ENCODE results near the gene RDH8.
"Not testable (repeated sequence)": the region's sequence is repeated elsewhere in the genome, so short reads cannot be mapped to it uniquely, and the experiment has no call there.

The RDH8 gene

DNA sequence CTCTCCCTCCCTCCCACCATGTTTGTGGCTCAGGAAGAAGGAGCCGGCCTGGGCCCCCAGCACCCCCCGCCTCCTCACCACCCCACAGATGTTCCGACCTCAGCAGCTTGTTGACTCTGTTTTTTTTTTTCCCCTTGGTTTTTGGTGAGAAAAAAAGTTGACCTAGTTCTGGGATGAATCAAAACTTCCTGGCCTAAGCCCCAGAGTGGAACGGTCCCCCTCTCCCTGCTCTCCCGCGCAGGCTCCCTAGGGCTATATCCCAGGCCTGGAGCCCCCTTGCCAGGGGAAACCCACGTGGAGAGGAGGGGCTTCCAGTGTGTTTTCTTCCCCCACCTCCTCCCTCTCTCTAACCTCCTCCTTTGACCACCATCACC is 7.0 kb upstream of the RDH8 start:
- DNase-seq: peak; percentile 12

DNA sequence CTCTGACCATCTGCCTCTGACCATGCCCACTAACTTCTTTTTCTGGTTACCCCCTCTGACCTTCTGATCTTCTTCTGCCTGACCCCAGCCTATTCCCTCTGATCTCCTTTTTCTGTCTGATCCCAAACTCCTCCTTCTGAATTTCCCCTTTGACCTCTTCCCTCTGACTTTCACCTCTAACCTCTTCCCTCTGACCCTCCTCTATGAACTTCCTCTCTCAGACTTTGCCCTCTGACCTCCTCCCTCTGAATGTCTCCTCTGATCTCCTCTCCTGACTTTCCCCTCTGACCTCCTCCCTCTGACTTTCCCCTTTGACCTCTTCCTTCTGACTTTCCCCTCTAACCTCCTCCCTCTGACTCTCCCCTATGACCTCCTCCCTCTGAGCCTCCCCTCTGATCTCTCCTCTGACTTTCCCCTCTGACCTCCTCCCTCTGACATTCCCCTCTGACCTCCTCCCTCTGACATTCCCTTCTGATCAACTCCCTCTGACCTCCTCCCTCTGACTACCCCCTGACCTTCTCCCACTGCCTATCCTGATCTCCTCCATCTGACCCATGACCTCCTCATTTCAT is 6.4 kb upstream of the RDH8 start:
- DNase-seq: no peak

DNA sequence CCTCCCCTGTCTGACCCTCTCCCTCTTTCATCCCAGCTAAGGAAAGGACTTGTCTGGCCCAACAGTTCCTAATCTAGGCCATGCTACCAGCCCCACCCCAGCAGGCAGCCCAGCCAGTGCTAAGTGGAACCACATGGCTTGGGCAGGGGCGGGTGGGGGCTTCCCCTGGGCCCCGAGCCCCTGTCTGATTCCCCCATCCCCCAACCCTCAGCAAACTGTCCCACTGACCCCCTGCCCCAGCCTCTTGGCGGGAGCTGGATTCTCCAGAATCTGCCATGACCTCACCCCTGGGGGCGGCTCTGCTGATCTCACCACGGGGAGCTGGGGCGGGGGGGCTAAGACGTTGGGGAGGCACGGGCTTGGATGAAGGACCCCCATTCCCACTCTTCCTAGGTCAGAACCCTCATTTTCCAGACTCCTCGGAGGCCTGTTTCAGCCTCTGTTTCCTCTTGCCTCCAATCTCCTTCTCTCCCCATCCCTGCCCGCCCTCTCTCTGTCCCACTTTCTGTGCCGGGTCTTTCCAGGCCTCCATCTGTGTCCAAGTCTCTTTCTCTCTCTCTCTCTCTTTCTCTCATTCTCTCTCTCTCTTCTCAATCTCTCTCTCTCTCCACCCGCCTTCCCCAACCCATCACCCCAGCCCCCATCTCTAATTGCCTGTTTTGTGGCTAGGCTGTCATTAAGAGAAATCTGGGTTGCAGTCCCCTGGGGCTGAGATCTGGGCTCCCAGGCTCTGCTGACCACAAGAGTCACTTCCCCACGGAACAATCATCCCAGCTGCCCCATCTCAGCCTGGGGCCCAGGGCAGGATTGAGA is 5.7 kb upstream of the RDH8 start:
- DNase-seq: no peak

DNA sequence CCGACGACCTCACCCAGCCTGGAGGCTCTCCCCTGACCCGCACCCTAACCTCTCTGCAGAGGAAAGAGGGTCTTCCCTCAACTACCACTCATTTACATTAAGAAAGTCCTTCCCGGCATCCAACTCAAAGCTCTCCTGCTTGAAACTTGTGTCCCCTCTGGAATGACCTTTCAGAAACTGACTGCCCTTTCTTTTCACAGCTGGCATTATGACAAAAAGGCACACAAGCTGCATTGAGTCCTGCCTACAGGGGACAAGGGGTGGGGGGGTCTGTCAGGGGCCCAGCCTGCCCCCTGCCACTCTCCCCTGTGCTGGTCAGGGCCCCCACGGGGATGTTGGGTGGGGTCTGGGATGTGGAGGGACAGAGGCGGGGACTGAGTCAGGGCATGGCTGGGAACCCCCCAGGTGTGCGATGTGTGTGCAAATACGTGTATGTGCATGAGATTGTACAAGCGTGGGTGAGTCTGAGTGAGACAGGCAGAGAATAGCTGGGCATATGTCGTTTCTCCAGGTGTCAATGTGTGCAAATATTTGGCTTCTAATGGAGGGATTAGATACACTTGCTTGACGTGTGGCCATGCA is 5.0 kb upstream of the RDH8 start:
- DNase-seq: no peak

DNA sequence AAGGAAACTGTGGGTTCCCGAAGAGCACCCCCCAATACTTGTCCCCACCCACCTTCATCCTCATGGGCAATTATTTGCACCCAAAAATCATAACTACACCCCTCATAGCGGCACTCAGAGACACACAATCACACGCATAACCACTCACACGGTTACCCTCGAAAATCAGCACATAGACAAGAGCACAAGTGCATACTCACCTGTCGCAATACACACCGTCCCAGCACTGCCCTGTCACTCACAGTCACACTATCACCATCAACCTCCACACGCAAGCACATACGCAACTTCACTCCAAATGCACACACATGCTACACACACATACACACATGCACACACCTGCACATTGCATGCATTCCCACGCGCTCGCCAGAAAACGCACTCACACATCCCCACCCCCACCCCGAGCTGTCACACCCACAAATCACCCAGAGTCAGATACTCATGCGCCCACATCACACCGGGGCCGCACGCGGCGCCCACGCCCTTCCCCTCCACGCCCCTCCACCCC is 3.5 kb upstream of the RDH8 start:
- DNase-seq: peak; percentile 10

DNA sequence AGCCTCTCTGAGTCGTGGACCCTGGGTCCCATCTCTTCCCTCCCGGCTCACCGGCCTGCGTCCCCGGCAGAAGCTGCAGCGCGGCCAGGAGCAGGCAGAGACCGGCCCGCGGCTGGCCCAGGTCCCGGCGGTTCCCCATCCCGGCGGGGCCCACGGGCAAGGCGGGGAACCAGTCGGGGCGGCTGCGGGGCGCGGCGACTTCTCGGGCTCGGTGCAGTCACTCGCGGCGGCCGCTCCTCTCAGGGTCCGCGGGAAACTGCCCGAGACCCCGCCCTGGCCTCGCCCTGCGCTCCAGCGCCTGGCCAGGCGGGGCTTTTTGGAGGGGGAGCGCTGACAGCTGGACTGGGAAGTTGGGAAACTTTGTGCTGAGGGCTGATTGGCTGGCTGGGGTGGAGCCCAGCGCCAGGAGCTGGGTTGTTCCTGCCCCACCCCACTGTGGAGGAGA is 3.0 kb upstream of the RDH8 start, which contains the start of gene COL5A3:
Gene COL5A3 (minus strand): TSS at position 258 of the 445 bp plus-strand sequence. CDS start 119 bp downstream, at position 139.
- DNase-seq: no peak

DNA sequence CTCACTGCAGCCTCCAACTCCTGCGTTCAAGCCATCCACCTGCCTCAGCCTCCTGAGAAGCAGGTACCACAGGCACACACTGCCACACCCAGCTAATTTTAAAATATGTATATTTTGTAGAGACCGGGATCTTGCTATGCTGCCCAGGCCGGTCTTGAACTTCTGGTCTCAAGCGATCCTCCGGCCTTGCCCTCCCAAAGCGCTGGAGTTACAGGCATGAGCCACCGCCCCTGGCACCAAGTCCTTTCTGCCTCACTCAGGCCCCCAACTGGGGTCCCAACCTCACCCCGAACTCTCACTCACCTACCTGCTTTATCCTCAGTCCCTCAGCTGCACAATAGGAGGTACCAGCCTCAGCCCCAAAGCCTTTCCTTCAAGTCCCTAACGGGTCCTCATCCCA is 2.3 kb upstream of the RDH8 start:
- no peak for DNase-seq

DNA sequence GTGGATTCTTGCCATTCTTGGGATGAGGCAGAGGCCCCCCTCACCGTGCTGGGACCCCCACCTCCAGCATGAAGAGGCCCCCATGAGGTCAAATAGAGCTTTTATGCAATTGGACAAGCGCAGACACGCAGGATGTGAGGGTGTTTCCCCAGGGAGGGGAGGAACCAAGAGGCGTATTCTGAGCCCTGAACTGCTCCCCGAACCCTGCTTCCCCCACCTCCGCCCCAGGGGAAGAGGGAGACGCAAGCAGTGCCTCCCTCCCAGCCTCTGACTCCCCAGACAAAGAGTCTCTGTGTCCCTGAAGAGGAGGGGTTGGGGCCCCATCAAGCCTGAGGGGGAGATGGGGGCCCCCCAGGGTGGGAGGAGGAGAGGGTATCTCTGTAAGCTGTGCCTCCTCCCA is 1.3 kb upstream of the RDH8 start:
- DNase-seq: no peak

DNA sequence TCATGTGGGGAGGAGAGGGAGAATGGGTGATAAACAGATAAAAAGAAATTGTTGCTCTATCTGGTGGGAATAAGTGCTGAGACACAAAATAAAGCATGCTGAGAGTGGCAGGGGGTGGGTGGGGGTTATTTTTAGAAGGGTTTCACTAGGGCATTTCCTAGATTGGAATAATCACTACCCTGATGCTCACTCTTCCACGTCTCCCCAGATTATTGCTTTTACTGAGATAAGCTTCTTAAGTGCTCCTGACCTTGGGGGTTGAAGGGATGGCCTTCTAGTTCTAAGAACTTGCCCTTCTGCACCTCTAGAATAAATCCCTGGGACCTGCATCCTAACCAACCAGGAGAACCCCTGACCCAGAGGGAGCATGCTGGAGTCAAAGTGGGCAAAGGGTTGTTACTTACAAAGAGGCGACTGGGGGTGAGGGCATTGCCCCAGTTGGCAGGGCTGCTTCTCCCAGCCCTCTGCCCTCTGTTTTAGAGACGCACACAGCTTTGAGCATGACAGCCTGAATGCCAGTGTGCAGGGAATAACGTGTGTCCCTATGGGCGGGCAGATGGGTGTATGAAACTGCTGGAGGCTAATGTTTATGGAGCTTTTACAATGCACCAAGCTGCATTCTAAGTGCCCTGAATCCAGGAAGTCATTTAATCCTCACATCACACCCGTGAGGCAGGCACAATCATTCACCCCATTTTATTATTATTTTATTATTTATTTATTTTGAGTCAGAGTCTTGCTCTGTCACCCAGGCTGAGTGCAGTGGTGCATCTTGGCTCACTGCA is 743 bp downstream of the RDH8 start:
- no peak for DNase-seq

DNA sequence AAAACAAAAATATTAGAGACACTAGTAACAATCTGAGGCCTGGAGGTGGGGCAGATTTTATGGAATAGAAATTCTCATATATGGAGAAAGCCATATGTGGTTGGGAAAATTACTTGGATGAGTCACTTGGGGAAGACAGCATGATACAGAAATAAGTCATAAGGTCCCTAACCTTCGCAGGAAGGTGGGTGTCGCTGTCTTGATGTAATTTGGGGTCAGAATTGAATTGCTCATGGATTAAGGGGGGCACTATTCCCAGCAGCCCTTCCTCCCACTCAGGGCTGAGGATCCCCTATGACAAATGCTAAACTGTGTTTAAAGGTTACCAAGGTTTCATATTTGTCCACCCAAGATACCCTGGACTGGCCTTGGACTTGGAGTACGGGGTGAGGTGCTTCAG is 5.0 kb downstream of the RDH8 start:
- DNase-seq: no peak

DNA sequence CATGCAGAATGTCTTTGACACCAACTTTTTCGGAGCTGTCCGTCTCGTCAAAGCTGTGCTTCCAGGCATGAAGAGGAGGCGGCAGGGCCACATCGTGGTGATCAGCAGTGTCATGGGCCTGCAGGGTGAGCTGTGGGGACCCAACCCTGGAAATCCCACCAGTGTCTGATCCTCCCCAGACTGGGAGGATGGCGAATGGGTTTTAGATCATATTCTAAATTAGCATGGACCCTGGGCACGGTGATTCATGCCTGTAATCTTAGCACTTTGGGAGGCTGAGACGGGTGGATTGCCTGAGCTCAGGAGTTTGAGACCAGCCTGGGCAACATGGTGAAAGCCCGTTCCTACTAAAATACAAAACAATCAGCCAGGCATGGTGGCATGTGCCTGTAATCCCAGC is 5.5 kb downstream of the RDH8 start:
- no peak for DNase-seq

DNA sequence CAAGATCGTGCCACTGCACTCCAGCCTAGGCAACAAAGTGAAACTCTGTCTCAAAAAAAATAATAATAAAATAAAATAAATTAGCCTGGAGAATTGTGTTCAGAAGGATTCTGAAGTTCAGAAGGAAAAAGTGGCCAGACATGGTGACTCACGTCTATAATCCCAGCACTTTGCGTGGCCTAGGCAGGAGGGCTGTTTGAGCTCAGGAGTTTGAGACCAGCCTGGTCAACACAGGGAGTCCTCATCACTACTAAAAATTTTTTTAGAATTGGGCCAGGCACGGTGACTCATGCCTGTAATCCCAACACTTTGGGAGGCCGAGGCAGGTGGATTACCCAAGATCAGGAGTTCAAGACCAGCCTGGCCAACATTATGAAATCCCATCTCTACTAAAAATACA is 6.0 kb downstream of the RDH8 start:
- DNase-seq: no peak

DNA sequence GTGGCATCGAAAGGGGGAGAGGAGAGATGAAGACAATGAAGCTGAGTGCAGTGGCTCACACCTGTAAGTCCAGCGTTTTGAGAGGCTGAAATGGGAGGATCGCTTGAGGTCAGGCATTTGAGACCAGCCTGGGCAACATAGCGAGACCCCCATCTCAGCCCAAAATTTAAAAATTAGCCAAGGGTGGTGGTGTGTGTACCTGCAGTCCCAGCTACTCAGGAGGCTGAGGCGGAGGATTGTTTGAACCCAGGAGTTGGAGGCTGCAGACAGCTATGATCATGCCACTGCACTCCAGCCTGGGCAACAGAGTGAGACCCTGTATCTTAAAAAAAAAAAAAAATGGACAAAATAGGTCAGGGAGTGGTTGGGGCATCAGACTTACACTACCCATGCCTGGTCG is 7.6 kb downstream of the RDH8 start:
- DNase-seq: no peak

DNA sequence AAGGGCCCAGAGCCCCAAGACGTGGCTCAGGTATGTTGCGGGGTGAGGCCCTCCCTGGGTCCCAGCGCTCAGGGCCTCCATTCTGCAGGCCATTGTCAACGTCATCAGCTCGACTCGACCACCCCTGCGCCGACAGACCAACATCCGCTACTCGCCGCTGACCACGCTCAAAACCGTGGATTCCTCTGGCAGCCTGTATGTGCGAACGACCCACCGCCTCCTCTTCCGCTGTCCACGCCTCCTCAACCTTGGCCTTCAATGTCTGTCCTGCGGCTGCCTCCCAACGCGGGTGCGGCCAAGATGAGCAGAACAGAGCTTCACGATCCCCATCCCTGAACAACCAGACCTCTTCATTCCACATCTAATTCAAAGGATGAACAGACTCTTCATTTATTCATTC is 8.2 kb downstream of the RDH8 start:
- no peak for DNase-seq

DNA sequence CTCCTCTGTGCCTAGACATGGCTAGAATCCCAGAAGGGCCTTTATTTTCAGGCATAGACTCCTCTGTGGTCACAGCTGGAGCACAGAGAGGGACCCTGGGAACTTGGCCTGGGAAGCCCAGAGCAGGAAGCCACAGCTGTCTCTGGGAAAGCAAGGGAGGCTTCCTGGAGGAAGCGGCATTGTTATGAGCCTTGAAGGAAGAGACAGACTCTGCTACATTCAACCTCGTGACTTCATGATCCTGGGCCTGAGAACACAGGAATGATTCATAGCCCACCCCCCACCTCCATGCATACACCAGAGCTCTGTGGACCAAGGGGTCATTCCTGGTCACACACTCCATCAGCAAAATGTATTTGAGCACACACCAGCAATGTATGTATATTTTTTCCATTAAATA is 8.6 kb downstream of the RDH8 start:
- no peak for DNase-seq

DNA sequence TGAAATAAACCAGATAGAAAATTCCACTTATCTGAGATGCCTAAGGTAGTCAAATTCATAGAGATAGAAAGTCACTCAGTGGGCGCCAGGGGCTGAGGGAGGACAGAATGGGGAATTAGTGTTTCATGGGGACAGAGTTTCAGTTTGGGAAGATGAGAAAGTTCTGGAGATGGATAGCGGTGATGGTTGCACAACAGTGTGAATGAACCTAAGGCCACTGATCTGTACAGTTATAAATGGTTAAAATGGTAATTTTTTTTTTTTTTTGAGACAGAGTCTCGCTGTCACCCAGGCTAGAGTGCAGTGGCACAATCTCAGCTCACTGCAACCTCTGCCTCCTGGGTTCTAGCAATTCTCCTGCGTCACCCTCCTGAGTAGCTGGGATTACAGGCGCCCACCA is 9.8 kb downstream of the RDH8 start:
- DNase-seq: not testable (repeated sequence)

DNA sequence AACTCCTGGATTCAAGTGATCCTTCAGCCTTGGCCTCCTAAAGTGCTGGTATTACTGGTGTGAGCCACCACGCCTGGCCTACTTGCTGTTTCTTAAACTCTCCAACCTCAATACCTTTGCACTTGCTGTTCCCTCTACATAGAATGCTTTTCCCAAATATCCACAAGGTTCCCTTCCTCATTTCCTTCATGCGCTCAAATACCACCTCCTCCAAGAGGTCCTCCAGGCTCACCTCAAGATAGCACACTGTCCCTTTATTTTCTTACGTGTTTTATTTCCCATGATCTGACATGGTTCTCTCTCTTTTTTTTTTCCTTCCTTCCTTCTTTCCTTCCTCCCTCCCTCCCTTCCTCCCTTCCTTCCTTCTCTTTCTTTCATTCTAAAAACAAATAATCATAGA is 13.5 kb downstream of the RDH8 start:
- no peak for DNase-seq

DNA sequence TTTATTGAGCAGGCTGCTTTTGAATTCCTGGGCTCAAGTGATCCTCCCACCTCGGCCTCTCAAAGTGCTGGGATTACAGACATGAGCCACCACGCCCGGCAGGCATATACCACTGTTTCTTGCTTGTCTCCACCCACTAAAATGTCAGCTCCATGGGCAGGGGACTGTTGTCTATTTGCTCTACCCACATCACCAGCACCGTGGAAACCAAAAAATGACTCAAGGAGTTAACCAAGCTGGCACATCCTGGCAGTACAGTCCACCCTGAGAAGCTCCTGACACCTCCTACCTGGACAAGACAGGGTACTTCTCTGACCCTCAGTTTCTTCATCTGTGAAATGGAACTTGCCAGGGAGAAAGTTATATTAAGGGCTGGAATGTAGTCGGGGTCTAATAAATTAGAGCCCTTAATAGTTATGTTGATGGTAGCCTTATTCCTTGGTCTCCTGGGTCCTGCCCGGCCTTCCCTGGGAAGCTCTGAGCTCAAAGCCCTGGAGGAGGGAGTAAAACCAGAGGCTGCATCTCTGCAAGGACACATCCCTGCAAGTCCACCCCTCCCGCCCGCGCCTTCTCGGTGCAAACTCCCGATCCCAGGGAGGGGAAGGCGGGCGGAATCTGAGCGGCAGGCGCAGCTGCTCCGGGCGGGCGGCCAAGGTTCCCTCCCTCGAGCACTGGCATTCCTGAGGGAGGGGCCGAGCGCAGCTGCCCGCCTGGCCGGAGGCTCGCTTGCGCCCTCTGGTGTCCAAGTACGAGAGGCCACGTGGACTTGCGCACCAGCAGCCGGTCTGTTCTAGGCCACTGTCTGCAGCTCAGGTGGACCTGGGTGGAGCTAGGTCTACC is 14.1 kb downstream of the RDH8 start:
- peak; percentile 83 for DNase-seq

DNA sequence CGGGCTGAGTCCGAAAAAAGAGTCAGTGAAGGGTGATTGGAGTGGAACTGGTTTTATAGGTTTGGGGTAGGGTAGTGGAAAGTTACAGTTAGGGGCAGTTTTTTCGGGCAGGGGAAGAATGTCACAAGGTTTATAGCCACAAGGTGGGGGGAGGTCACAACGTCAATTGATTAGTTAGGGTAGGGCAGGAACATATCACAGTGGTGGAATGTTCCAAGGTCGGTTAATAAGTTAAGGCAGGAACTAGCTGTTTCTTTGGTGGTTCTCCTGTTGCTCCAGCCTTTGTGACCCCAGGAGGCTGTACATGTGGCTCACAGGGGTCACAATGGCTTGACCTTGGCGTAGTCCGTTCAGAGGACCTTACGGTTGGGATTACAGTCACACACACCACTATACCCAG is 20.3 kb downstream of the RDH8 start:
- no peak for DNase-seq

DNA sequence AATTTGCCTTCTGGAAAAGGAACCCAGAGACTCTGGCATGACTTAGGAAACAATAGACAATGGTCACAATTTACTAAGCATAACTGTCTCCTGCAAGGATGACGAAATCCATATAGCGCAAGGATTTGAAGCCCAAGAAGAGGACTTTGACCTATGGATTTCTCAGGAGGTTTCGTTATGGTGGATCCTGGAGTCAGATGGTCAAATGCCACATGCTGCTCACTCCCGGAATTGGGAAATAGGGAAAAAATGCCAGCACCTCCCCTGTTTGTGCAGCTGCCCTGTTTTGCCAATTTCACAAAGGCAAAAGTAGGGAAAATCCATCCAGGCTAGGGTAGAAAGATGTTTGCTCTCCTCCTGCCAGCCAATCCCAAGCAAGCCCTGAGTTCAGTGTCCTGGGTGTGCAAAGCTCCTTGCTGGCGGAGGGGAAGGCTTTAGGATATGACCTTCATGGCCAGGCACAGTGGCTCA is 23.4 kb downstream of the RDH8 start:
- no peak for DNase-seq

DNA sequence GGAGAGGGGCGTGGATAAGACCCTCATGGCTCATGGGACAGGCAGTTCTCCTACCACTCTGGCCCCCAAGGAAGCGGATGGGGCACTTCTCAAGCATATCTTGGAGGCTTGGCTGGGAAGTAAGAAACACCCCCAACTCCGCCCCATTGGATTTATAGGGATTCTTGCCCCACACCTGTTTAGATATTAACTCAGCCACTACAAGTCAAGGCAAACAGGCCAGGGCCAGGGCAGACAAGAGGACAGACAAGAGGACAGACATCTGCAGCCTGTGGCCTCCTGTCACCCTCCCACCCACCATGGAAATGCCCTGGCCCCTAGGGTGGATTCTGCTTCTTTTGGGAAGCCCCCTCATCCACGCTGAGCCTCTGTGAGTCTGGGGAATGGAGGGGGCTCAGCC is 24.1 kb downstream of the RDH8 start:
- DNase-seq: no peak

DNA sequence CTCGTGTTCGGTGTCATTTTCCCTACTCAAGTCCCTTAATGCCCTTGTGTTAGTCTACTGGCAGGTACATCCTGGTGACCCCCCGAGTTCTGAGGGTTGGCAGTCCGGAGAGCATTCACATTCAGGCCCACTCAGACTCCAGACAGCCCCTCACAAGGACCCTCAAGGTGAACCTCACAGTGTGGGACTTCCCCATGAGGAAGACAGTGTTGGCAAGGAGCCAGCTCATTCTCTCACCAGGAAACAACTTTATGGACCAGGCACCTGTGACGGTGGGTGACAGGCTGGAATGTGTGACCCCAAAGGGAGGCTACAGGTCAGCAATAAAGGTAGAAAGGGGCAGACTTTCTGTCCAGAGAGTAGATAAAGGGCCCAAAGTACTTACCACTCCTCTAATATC is 24.5 kb downstream of the RDH8 start:
- no peak for DNase-seq
